Measurements from ENCODE around the gene CACFD1.
"Not testable (repeated sequence)": the region's sequence is repeated elsewhere in the genome, so short reads cannot be mapped to it uniquely, and the experiment has no call there.

The CACFD1 gene

GRCh38 chr9:133440874-133441273 lies 18.9 kb upstream of the CACFD1 start:
- no peak for DNase-seq (ENCODE audit: low read depth)

- DNase-seq (ENCODE audit: low read depth) = no peak
Observed at GRCh38 chr9:133441571-133441970, 18.2 kb upstream of the CACFD1 start.

GRCh38 chr9:133443248-133443647 lies 16.5 kb upstream of the CACFD1 start:
- no peak for DNase-seq (ENCODE audit: low read depth)

GRCh38 chr9:133443982-133444381 lies 15.8 kb upstream of the CACFD1 start:
- no peak for DNase-seq (ENCODE audit: low read depth)

GRCh38 chr9:133445293-133445969 lies 14.3 kb upstream of the CACFD1 start:
- no peak for DNase-seq (ENCODE audit: low read depth)

- no peak for DNase-seq (ENCODE audit: low read depth)
Observed at GRCh38 chr9:133448487-133448972, 11.2 kb upstream of the CACFD1 start.

- no peak for DNase-seq (ENCODE audit: low read depth)
Observed at GRCh38 chr9:133449760-133450159, 10.0 kb upstream of the CACFD1 start.

- not testable (repeated sequence) for DNase-seq (ENCODE audit: low read depth)
Observed at GRCh38 chr9:133451865-133452264, 7.9 kb upstream of the CACFD1 start.

GRCh38 chr9:133452562-133452961 lies 7.2 kb upstream of the CACFD1 start:
- DNase-seq (ENCODE audit: low read depth) = no peak

- DNase-seq (ENCODE audit: low read depth) = no peak
Observed at GRCh38 chr9:133453651-133454050, 6.1 kb upstream of the CACFD1 start.

- DNase-seq (ENCODE audit: low read depth) = no peak
Observed at GRCh38 chr9:133454325-133454724, 5.5 kb upstream of the CACFD1 start.

- DNase-seq (ENCODE audit: low read depth) = no peak
Observed at GRCh38 chr9:133454943-133455673, 4.7 kb upstream of the CACFD1 start.

GRCh38 chr9:133455936-133456335 lies 3.8 kb upstream of the CACFD1 start:
- no peak for DNase-seq (ENCODE audit: low read depth)

- no peak for DNase-seq (ENCODE audit: low read depth)
Observed at GRCh38 chr9:133456409-133456808, 3.4 kb upstream of the CACFD1 start.

GRCh38 chr9:133457233-133457632 lies 2.5 kb upstream of the CACFD1 start:
- no peak for DNase-seq (ENCODE audit: low read depth)

- no peak for DNase-seq (ENCODE audit: low read depth)
Observed at GRCh38 chr9:133457748-133458147, 2.0 kb upstream of the CACFD1 start.

GRCh38 chr9:133458643-133459312 lies 1.0 kb upstream of the CACFD1 start:
- DNase-seq (ENCODE audit: low read depth) = no peak

GRCh38 chr9:133460405-133461175 lies 812 bp downstream of the CACFD1 start:
- no peak for DNase-seq (ENCODE audit: low read depth)

GRCh38 chr9:133461975-133462374 lies 2.2 kb downstream of the CACFD1 start:
- no peak for DNase-seq (ENCODE audit: low read depth)

- DNase-seq (ENCODE audit: low read depth) = no peak
Observed at GRCh38 chr9:133463234-133463863, 3.6 kb downstream of the CACFD1 start.

- no peak for DNase-seq (ENCODE audit: low read depth)
Observed at GRCh38 chr9:133463864-133464615, 4.3 kb downstream of the CACFD1 start.
